Ascending aorta (tissue), 2 donors: ENCODE measurements around the gene FURIN. TPM values are rescaled to one million over a fixed set of nuclear protein-coding genes. Genes with fewer than 3 reads are reported as not detected.

ENCODE experiments used
- DNase-seq, 2 donors: peaks; one replicate each; pipeline ENCODE4 v3.0.0-alpha.2; 2019; ENCODE audit warnings: low spot score in 2 of 2
- H3K27ac ChIP-seq, 2 donors: fragments of 200-600 bp; sonication (generic); one replicate each; pipeline ENCODE4 v1.5.1; 2016 to 2017; ENCODE audit warnings: mild to moderate bottlenecking in 1 of 2
- H3K27me3 ChIP-seq: fragments of 200-600 bp; sonication (generic); one replicate; pipeline ENCODE4 v1.5.1; 2017
- H3K36me3 ChIP-seq, 2 donors: fragments of 200-600 bp; sonication (generic); one replicate each; pipeline ENCODE4 v1.5.1; 2016
- H3K4me1 ChIP-seq, 2 donors: fragments of 200-600 bp; sonication (generic); one replicate each; pipeline ENCODE4 v1.5.1; 2016 to 2017; ENCODE audit warnings: mild to moderate bottlenecking in 1 of 2
- H3K4me3 ChIP-seq, 2 donors: fragments of 200-600 bp; sonication (generic); one replicate each; pipeline ENCODE4 v1.5.1; 2016 to 2017; ENCODE audit warnings: mild to moderate bottlenecking in 1 of 2
- H3K9me3 ChIP-seq, 2 donors: fragments of 200-600 bp; sonication (generic); one replicate each; pipeline ENCODE4 v1.5.1; 2016
- intact Hi-C: fragments of 100-400 bp; cut with DNase I; formaldehyde crosslinking; loops from one replicate; pipeline ENCODE4 v1.15.1; 2023
- total RNA-seq: library from RNA; depleted of rRNA; stranded (reverse); fragments of >200 nt; gene quantifications from one replicate; pipeline ENCODE4 v1.1.0, GENCODE V29; 2016
- TF ChIP-seq, protein P1 (sequence below), 3 experiments: fragments of 200-600 bp in 2 of 3; fragments of 450-650 bp in 1 of 3; sonication (generic) in 2 of 3; IDR thresholded peaks; one replicate each; pipeline ENCODE4 v1.5.1; 2016 to 2019; ENCODE audit warnings: antibody characterized with exemption in 3 of 3, mild to moderate bottlenecking in 1 of 3, moderate library complexity in 1 of 3

Gene FURIN
- total RNA-seq, 1 donor from 2014 or later, result 86.3 TPM

DNA sequence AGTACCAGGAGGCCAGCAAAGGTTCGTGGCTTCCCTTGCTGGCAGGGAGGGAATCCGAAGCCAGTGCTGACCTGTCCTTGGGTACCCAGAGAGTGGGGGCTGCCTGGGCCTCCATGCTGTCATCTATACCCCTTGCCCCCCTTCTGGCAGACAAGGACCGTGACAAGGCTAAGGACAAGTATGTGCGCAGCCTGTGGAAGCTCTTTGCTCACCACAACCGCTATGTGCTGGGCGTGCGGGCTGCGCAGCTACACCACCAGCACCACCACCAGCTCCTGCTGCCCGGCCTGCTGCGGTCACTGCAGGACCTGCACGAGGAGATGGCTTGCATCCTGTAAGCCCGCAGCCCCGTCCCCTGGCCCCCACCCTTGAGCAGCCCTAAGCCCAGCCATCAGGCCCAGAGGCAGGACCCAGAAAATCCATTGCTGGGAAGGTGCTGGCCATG lies 18.7 kb downstream of the FURIN start:
- no peak overlapping the region for H3K27ac ChIP-seq

DNA sequence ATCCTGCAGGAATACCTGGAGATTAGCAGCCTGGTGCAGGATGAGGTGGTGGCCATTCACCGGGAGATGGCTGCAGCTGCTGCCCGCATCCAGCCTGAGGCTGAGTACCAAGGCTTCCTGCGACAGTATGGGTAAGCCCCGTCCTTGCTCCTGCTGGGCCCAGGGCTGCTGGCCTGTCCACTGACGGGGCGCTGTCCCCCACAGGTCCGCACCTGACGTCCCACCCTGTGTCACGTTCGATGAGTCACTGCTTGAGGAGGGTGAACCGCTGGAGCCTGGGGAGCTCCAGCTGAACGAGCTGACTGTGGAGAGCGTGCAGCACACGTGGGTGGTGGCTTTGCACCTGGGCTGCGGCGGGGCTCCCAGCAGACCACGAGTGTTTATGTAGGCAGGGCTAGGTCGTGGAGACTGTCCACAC lies 20.9 kb downstream of the FURIN start:
- Histone ChIP-seq H3K9me3 (no peaks in the 10 kb centered on the region), H3K27ac (no peak overlapping the region), H3K4me1 (peaks cover 10 to 22% of the 10 kb centered on the region in 2 donors), H3K27me3 (no peaks in the 10 kb centered on the region), H3K36me3 (peaks cover 50 to 52% of the 10 kb centered on the region in 2 donors), H3K4me3 (no peak overlapping the region)
- intact Hi-C loops, result loop anchor here (5.0 to 10.0 kb wide), 5 partner anchors 43 to 995 kb away; partner anchors contain the start of genes AP3S2, CRTC3 and HDDC3
- TF ChIP-seq, protein P1, sequence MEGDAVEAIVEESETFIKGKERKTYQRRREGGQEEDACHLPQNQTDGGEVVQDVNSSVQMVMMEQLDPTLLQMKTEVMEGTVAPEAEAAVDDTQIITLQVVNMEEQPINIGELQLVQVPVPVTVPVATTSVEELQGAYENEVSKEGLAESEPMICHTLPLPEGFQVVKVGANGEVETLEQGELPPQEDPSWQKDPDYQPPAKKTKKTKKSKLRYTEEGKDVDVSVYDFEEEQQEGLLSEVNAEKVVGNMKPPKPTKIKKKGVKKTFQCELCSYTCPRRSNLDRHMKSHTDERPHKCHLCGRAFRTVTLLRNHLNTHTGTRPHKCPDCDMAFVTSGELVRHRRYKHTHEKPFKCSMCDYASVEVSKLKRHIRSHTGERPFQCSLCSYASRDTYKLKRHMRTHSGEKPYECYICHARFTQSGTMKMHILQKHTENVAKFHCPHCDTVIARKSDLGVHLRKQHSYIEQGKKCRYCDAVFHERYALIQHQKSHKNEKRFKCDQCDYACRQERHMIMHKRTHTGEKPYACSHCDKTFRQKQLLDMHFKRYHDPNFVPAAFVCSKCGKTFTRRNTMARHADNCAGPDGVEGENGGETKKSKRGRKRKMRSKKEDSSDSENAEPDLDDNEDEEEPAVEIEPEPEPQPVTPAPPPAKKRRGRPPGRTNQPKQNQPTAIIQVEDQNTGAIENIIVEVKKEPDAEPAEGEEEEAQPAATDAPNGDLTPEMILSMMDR (IDR thresholded peaks at IDR 0.05), result no peak
- DNase-seq, result no peak

More for the DNA sequence above, 18.7 kb downstream of the FURIN start:
- H3K4me1 ChIP-seq, result peaks cover 10 to 30% of the 10 kb centered on the region in 2 donors
- H3K27me3 ChIP-seq, result no peaks in the 10 kb centered on the region
- H3K36me3 ChIP-seq, result peaks cover 32 to 33% of the 10 kb centered on the region in 2 donors
- no peaks in the 10 kb centered on the region for H3K9me3 ChIP-seq
- intact Hi-C loops, result loop anchor here (5.0 to 10.0 kb wide), 5 partner anchors 45 to 992 kb away; partner anchors contain the start of genes AP3S2, CRTC3 and HDDC3
- H3K4me3 ChIP-seq, result no peak overlapping the region
- TF ChIP-seq, protein P1 (IDR thresholded peaks at IDR 0.05), result no peak
- DNase-seq, result no peak

GRCh38 chr15:90889736-90890456 lies 21.5 kb downstream of the FURIN start:
- intact Hi-C loops, result loop anchor here (5.0 to 10.0 kb wide), 5 partner anchors 42 to 995 kb away; partner anchors contain the start of genes AP3S2, CRTC3 and HDDC3
- H3K27ac ChIP-seq, result no peak overlapping the region
- no peaks in the 10 kb centered on the region for H3K9me3 ChIP-seq
- H3K4me1 ChIP-seq, result peaks cover 5 to 17% of the 10 kb centered on the region in 2 donors
- TF ChIP-seq, protein P1 (IDR thresholded peaks at IDR 0.05), result no peak
- H3K27me3 ChIP-seq, result no peaks in the 10 kb centered on the region
- peaks cover 54 to 56% of the 10 kb centered on the region in 2 donors for H3K36me3 ChIP-seq
- no peak for DNase-seq
- no peak overlapping the region for H3K4me3 ChIP-seq

- Histone ChIP-seq H3K36me3 (peaks cover 61 to 65% of the 10 kb centered on the region in 2 donors), H3K27me3 (no peaks in the 10 kb centered on the region), H3K4me1 (peaks cover 0 to 7% of the 10 kb centered on the region in 2 donors), H3K9me3 (no peaks in the 10 kb centered on the region), H3K4me3 (no peak overlapping the region), H3K27ac (no peak overlapping the region)
- intact Hi-C loops, result no loop called here
- TF ChIP-seq, protein P1 (IDR thresholded peaks at IDR 0.05), result no peak
- no peak for DNase-seq
Observed at GRCh38 chr15:90890839-90891238, 22.5 kb downstream of the FURIN start.

DNA sequence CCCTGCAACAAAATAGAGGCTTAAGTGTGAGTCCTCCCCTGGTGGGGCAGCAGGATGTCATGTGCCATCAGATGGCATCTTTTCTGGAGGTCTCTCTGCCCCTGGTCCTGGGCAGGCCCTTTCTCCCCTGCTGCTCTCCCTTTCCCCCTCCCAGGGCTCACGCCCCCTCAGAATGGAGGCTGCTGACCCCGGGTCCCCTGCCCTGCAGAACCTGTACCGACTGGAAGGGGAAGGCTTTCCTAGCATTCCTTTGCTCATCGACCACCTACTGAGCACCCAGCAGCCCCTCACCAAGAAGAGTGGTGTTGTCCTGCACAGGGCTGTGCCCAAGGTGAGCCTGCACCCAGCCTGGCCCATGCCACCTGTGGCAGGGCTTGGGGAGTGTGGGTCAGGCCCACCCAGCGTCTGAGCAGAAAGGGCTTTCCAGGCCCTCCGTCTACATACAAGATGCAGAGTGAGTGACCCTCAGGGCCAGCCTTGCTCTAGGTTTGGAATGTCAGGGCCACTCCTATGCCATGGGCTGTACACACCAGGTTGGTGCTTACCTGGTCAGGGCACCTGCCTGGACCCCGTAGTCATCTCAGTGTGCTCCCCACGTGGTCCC lies 23.1 kb downstream of the FURIN start:
- no peaks in the 10 kb centered on the region for H3K9me3 ChIP-seq
- H3K36me3 ChIP-seq, result peaks cover 61 to 70% of the 10 kb centered on the region in 2 donors
- no peak overlapping the region for H3K27ac ChIP-seq
- intact Hi-C loops, result no loop called here
- TF ChIP-seq, protein P1 (IDR thresholded peaks at IDR 0.05), result no peak
- H3K4me1 ChIP-seq, result peaks cover 0 to 3% of the 10 kb centered on the region in 2 donors
- no peak for DNase-seq
- no peaks in the 10 kb centered on the region for H3K27me3 ChIP-seq
- H3K4me3 ChIP-seq, result no peak overlapping the region
